OCI-LY7 (cell line): Measurements from ENCODE around the gene COMMD8. TPM values are rescaled to one million over a fixed set of nuclear protein-coding genes. Genes with fewer than 3 reads are reported as not detected.

Experiments used
- BruUV-seq: library from RNA; stranded (reverse); fragments of 400-500 nt; replicated peaks from 2 replicates; lab custom pipeline; 2021; lab: Mats Ljungman, UMichigan
- CTCF ChIA-PET: fragments of 300-600 bp; sonication (Branson Sonifier 250); formaldehyde crosslinking; loops from one replicate; lab custom pipeline; 2022; ENCODE audit warnings: antibody characterized with exemption; ENCODE audit not compliant: unreplicated experiment; lab: Charles Lee
- POLR2A ChIA-PET: fragments of 300-600 bp; sonication (Branson Sonifier 250); formaldehyde crosslinking; loops from one replicate; lab custom pipeline; 2022; ENCODE audit warnings: antibody characterized with exemption; lab: Charles Lee
- DNase-seq: peaks from one replicate; pipeline ENCODE4 v3.0.0-alpha.2; 2015; ENCODE audit warnings: low spot score
- H2AFZ ChIP-seq: fragments of 200-600 bp; sonication (generic), shearing (Covaris generic); 2 replicates; pipeline ENCODE4 v1.6.1; 2014; ENCODE audit warnings: mild to moderate bottlenecking, antibody characterized with exemption, low read length, moderate library complexity
- H3K27ac ChIP-seq: fragments of 200-600 bp; sonication (generic); 2 replicates; pipeline ENCODE4 v1.5.1; 2014; ENCODE audit warnings: mixed run types, low read depth, mild to moderate bottlenecking, moderate library complexity, low read length, inconsistent platforms; ENCODE audit not compliant: poor library complexity, severe bottlenecking
- H3K36me3 ChIP-seq: fragments of 200-600 bp; sonication (generic); 2 replicates; pipeline ENCODE4 v1.6.1; 2014; ENCODE audit warnings: mild to moderate bottlenecking, antibody characterized with exemption, low read length, moderate library complexity, mixed read lengths; ENCODE audit not compliant: insufficient read depth
- H3K4me1 ChIP-seq: fragments of 200-600 bp; sonication (generic); 2 replicates; pipeline ENCODE4 v1.5.1; 2014; ENCODE audit warnings: mild to moderate bottlenecking, low read length; ENCODE audit not compliant: insufficient read depth, poor library complexity, severe bottlenecking
- H3K4me2 ChIP-seq: fragments of 200-600 bp; sonication (generic); 2 replicates; pipeline ENCODE4 v1.6.1; 2014; ENCODE audit warnings: mild to moderate bottlenecking, low read length
- H3K4me3 ChIP-seq: fragments of 200-600 bp; sonication (generic); 2 replicates; pipeline ENCODE4 v1.5.1; 2014; ENCODE audit warnings: mild to moderate bottlenecking, low read depth, low read length; ENCODE audit not compliant: poor library complexity, severe bottlenecking
- H3K79me2 ChIP-seq: fragments of 200-600 bp; sonication (generic); 2 replicates; pipeline ENCODE4 v1.6.1; 2016; ENCODE audit warnings: low read depth, mild to moderate bottlenecking, low read length, moderate library complexity, mixed read lengths; ENCODE audit not compliant: insufficient read depth
- H3K9me2 ChIP-seq: fragments of 200-600 bp; sonication (generic); 2 replicates; pipeline ENCODE4 v1.6.1; 2016; ENCODE audit warnings: mild to moderate bottlenecking, low read length, mixed read lengths; ENCODE audit not compliant: insufficient read depth
- H3K9me3 ChIP-seq: fragments of 200-600 bp; sonication (generic); 2 replicates; pipeline ENCODE4 v1.6.1; 2014; ENCODE audit warnings: mild to moderate bottlenecking, mixed run types, low read length, mixed read lengths
- H4K20me1 ChIP-seq: fragments of 200-600 bp; sonication (generic); 2 replicates; pipeline ENCODE4 v1.6.1; 2014; ENCODE audit warnings: mild to moderate bottlenecking, antibody characterized with exemption, low read length, moderate library complexity, mixed read lengths; ENCODE audit not compliant: insufficient read depth
- EZH2phosphoT487 ChIP-seq: fragments of 200-600 bp; sonication (generic); IDR thresholded peaks from 2 replicates; pipeline ENCODE4 v1.6.1; 2018; ENCODE audit warnings: low read depth, borderline replicate concordance, mild to moderate bottlenecking, mixed run types, antibody characterized with exemption, low read length, moderate library complexity, mixed read lengths
- intact Hi-C: fragments of 100-400 bp; cut with micrococcal nuclease; formaldehyde crosslinking; loops from one replicate; pipeline ENCODE4 v1.10.0; 2022; ENCODE audit not compliant: unreplicated experiment
- total RNA-seq, 2 experiments: library from RNA; depleted of rRNA in 1 of 2; stranded (reverse); fragments of >200 nt in 1 of 2; shearing (Covaris generic) in 1 of 2; gene quantifications; 2 replicates each; pipeline ENCODE4 v1.2.3, GENCODE V29; 2014 to 2022
- TF ChIP-seq, protein P1 (sequence below): fragments of 200-600 bp; sonication (generic); conservative IDR thresholded peaks from 2 replicates; pipeline ENCODE4 v1.5.1; 2014; ENCODE audit warnings: mild to moderate bottlenecking, antibody characterized with exemption, low read length, moderate library complexity, mixed read lengths

Gene COMMD8
- total RNA-seq, 2 experiments from 2014 or later: 25.8 to 38.7 TPM

DNA sequence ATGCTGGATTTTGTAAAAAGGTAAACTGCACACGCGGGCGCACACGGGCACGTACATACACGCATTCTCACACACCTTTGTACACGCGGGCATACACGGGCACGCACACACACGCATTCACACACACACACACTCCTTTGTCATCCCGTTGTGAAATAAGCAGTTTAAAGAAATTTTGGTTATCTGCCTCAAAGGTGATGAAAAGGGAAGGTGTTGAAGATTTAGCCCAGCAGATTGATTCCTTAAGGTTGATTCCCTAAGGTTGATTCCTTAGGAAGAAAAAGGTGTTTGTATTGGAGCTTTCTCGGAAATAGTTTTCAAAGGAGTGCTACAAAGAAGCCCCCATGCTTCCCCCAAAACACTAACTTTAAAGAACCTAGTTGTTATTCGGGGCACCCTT is 22.3 kb upstream of the COMMD8 start:
- POLR2A ChIA-PET: interaction anchor here (1.1 to 6.7 kb wide), 7 partner anchors 8 to 84 kb away, joined by 3 to 140 read pairs (median 17); partner anchors contain the start of gene COMMD8

DNA sequence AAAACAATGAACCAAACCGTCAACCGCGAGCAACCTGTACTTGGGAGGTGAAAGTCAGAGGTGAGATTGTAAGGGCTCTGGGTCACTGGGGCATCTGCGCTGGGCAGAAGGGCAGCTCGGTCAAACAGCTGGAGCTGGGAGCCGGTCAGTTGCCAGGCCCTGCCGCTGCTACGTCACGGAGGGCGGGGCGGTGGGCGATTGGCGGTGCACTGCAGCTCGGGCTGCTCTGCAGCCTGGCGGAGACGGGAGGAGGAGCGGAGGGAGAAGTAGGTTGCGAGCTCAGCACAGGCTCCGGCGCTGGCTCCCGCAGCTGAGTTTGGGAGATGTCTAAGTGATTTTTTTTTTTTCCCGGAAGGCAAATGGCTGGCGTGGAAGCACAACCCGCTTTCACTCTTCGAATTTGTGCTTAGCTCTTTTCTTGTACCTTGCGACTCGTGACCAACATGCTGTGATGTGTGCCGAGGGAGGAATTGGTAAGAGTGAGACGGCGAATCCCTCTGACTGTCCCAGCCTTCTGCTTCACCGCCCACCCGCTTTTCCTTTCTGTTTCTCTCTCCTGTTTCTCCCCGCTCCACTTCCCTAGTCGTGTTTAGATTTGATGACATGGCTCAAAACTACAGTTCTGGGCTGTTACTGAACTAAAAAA is 21.7 kb upstream of the COMMD8 start, which contains the start of gene ATP10D:
TSS of gene ATP10D (plus strand) at position 229 of the 646 bp plus-strand sequence. CDS start 27,266 bp downstream, outside the sequence.
- intact Hi-C loops: loop anchor here (1.0 to 10.0 kb wide), 3 partner anchors 22 to 860 kb away; partner anchors contain the start of genes COMMD8 and SLAIN2
- Histone ChIP-seq H3K36me3 (no peaks in the 10 kb centered on the region; the same call in 1 of the 2 replicates), H3K9me3 (peaks cover 7% of the 10 kb centered on the region; the same call in 1 of the 2 replicates), H2AFZ (peak within 1 kb of the TSS; percentile 89), H3K4me3 (peak within 1 kb of the TSS; percentile 73), H3K4me1 (peaks cover 35% of the 10 kb centered on the region), H3K4me2 (peak within 1 kb of the TSS; percentile 72), H3K27ac (peak within 1 kb of the TSS; percentile 38), H3K79me2 (peaks cover 6% of the 10 kb centered on the region; the same call in 1 of the 2 replicates), H4K20me1 (no peaks in the 10 kb centered on the region), H3K9me2 (no peaks in the 10 kb centered on the region)
- CTCF ChIA-PET: no interaction called here
- POLR2A ChIA-PET: interaction anchor here (0.6 to 6.7 kb wide), 9 partner anchors 9 to 1015 kb away, joined by 3 to 140 read pairs (median 8); partner anchors contain the start of genes COMMD8 and NFXL1
- TF ChIP-seq EZH2phosphoT487: no peak
- TF ChIP-seq, protein P1, sequence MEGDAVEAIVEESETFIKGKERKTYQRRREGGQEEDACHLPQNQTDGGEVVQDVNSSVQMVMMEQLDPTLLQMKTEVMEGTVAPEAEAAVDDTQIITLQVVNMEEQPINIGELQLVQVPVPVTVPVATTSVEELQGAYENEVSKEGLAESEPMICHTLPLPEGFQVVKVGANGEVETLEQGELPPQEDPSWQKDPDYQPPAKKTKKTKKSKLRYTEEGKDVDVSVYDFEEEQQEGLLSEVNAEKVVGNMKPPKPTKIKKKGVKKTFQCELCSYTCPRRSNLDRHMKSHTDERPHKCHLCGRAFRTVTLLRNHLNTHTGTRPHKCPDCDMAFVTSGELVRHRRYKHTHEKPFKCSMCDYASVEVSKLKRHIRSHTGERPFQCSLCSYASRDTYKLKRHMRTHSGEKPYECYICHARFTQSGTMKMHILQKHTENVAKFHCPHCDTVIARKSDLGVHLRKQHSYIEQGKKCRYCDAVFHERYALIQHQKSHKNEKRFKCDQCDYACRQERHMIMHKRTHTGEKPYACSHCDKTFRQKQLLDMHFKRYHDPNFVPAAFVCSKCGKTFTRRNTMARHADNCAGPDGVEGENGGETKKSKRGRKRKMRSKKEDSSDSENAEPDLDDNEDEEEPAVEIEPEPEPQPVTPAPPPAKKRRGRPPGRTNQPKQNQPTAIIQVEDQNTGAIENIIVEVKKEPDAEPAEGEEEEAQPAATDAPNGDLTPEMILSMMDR: no peak
- BruUV-seq: TSS peak; percentile 81
- DNase-seq: peak; percentile 88

More for the DNA sequence above, 22.3 kb upstream of the COMMD8 start:
- Histone ChIP-seq H3K79me2 (peaks cover 6% of the 10 kb centered on the region; the same call in 1 of the 2 replicates), H4K20me1 (no peaks in the 10 kb centered on the region), H3K4me1 (peaks cover 35% of the 10 kb centered on the region), H3K9me3 (peaks cover 7% of the 10 kb centered on the region; the same call in 1 of the 2 replicates), H2AFZ (peak overlapping the region; percentile 89), H3K27ac (peak overlapping the region; percentile 38), H3K4me3 (peak overlapping the region; percentile 73), H3K9me2 (no peaks in the 10 kb centered on the region), H3K4me2 (peak overlapping the region; percentile 72), H3K36me3 (no peaks in the 10 kb centered on the region; the same call in 1 of the 2 replicates)
- no TSS peak for BruUV-seq
- intact Hi-C loops: loop anchor here (1.0 to 10.0 kb wide), 3 partner anchors 22 to 859 kb away; partner anchors contain the start of genes COMMD8 and SLAIN2
- TF ChIP-seq, protein P1: no peak
- no peak for TF ChIP-seq EZH2phosphoT487
- CTCF ChIA-PET: no interaction called here
- no peak for DNase-seq
